GM12891 (cell line): ENCODE measurements around the gene KIF23.

Experiments
- PAX5 ChIP-seq: IDR thresholded peaks from 2 replicates; pipeline ENCODE4 v1.6.1; 2011; ENCODE audit warnings: low read length, moderate library complexity, mild to moderate bottlenecking; ENCODE audit not compliant: insufficient read depth, severe bottlenecking
- POLR2A ChIP-seq: IDR thresholded peaks from 2 replicates; pipeline ENCODE4 v1.6.1; 2011; ENCODE audit warnings: low read depth, low read length, control low read depth
- POLR2AphosphoS5 ChIP-seq: IDR thresholded peaks from 2 replicates; pipeline ENCODE4 v1.6.1; 2011; ENCODE audit warnings: low read depth, low read length, control low read depth
- SPI1 ChIP-seq: IDR thresholded peaks from 2 replicates; pipeline ENCODE4 v1.6.1; 2011; ENCODE audit warnings: low read depth, low read length, control low read depth
- TAF1 ChIP-seq: IDR thresholded peaks from 2 replicates; pipeline ENCODE4 v1.6.1; 2011; ENCODE audit warnings: low read depth, low read length, control low read depth

- no peak for TF ChIP-seq POLR2AphosphoS5
- TF ChIP-seq POLR2A = no peak
- TF ChIP-seq SPI1 = no peak
- no peak for TF ChIP-seq TAF1
- TF ChIP-seq PAX5 = no peak
Observed at GRCh38 chr15:69422336-69422895, 8.3 kb downstream of the KIF23 start.
